GM18511 (cell line): ENCODE results near the gene DPY19L1.
A peak's percentile ranks its signal among the peaks of the same experiment; 100 is the strongest.
"Not testable (repeated sequence)": the region's sequence is repeated elsewhere in the genome, so short reads cannot be mapped to it uniquely, and the experiment has no call there.

Experiments
- ATAC-seq: cut with Tn5 transposase; IDR thresholded peaks from one replicate; pipeline ENCODE4 v1.9.1; 2021; ENCODE audit warnings: mild to moderate bottlenecking, moderate library complexity; ENCODE audit not compliant: unreplicated experiment

Gene DPY19L1

DNA sequence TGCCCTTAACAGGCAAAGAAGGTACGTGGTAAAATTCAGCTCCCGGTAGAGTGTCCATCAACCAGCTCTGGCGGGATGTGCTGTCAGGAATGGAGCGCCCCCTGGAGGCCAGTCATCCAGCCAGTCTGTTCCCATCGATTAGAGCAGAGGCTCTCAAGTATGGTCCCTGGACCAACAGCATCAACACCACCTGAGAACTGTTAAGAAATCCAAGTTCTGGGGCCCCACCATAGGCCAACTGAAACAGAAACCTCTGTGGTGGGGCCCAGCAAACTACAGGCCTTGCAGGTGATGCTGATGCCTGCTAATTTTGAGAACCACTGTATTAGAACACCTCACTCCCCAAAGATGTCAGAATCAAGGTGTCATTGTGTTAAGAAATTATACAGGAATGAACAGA, 109.2 kb downstream of the DPY19L1 start:
- ATAC-seq, result peak; percentile 79

DNA sequence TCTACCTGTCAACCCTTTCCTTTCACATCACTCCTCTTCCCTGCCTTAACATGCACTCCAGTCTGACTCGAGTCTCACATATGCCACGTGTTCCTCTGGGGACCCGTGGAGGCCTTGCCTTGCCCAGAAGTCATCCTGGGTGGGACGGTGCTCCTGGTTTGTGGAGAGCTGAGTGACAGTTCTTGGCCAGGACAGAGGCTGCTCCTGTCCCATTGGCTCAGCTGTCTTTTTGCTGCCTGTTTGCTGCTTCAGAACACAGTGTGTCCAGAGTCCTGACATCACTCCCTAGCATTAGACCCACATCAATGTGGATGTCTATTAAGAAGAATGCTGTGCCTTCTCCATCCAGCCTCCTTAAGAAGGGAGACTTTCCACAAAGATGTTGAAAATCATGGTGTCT, 116.8 kb downstream of the DPY19L1 start:
- ATAC-seq, result not testable (repeated sequence)

DNA sequence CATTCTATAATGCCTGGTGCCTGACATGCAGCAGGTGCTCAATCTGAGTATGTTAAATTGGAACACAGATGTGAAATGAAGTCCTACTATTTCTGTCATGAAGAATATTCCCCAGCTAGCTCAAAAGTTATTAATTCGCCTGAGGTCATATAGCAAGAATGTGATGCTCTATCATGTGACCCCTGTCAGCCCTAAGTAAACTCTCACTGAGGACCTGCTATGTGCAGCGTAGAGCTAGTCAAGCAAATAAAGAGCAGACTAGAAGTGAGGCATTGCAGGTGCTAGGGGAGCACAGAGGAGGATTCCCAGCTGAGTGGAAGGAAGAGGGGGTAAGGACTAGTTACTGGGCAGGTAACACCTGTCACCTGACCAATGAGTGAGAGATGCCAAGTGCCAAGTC, 118.2 kb downstream of the DPY19L1 start:
- not testable (repeated sequence) for ATAC-seq

DNA sequence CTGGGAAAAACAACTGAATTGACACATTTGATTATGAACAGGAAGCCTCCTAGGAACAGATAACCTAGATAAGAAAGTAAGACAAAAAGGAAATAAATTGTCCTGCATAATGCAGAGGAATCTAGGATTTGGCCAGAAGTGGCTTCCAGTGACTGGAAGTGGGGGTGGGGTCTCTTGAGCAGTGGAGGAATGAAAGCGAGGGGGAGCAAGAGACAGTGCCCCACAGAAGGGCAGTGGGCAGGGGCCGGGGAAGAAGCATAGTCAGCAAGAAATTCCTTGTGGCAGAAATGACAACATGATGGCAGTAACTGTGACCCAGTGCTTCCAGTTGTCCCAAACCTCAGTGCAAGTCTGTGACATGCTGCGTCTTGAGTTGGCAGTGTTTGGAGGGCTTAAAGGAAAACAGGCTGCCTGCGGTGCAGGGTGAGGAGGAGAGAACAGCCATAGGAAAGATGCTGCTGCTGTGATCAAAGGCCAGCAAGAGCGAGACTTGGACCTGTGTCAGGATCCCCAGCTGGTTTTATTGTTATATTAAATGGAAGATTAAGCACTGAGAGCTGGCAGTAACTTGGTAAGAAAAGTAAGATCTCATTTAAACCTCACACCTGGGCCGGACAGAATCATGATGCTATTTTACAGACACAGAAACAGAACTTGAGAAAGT, 119.0 kb downstream of the DPY19L1 start:
- not testable (repeated sequence) for ATAC-seq

DNA sequence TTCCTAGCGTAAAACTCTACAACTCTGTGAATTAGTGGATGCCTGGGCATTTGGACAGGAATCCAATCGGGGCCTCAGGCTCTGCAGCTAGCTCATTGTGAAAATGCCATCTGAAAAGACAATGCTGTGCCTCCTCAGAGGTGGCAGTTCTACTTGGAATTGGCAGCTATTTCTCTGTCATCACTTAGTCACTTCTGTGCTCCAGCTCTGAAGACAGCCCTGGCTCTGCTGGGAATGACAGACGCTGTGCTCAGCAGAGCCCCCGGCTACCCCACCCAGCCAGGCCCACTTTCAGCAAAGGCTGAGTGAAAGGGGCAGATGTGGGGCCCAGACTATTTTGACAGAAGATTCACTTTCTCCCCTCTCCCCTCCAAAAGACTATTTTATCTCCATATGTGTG, 119.8 kb downstream of the DPY19L1 start:
- not testable (repeated sequence) for ATAC-seq

DNA sequence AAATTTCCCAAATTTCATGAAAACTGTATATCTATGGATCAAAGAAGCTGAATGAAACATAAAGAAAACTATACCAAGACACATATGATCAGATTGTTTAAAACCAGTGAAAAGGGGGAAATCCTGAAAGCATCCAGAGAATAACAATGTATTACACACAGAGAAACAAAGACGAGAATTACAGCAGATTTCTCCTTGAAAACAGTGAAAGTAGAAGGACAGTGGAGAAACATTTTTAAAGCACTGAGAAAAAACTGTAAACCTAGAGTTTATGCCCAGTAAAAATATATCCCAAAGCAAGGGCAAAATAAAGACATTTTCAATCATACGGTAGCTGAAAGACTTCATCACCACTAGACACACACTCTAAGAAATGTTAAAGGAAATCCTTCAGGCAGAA, 121.0 kb downstream of the DPY19L1 start:
- no peak for ATAC-seq

DNA sequence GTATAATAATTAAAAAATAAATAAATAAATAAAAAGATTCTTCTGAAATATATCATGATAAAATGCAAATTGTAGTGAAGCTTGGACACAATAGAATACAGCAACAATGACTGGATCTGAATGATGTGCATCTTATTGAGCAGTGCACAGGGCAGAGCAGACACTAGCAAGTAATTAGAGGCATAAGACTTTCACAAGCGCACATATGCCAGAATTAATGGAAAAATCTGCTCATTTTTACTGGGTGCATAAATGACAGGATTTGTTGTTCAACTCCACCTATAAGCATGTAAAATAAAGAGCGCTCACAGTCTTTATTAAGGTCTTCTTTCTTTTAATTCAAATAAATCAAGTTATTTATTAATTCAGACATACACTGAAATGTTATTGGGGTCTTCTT, 125.0 kb downstream of the DPY19L1 start:
- no peak for ATAC-seq

DNA sequence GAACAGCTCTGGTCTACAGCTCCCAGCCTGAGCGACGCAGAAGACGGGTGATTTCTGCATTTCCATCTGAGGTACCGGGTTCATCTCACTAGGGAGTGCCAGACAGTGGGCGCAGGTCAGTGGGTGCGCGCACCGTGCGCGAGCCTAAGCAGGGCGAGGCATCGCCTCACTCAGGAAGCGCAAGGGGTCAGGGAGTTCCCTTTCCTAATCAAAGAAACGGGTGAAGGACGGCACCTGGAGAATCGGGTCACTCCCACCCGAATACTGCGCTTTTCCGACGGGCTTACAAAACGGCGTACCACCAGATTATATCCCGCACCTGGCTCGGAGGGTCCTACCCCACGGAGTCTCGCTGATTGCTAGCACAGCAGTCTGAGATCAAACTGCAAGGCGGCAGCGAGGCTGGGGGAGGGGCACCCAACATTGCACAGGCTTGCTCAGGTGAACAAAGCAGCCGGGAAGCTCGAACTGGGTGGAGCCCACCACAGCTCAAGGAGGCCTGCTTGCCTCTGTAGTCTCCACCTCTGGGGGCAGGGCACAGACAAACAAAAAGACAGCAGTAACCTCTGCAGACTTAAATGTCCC, 130.9 kb downstream of the DPY19L1 start:
- ATAC-seq, result not testable (repeated sequence)

DNA sequence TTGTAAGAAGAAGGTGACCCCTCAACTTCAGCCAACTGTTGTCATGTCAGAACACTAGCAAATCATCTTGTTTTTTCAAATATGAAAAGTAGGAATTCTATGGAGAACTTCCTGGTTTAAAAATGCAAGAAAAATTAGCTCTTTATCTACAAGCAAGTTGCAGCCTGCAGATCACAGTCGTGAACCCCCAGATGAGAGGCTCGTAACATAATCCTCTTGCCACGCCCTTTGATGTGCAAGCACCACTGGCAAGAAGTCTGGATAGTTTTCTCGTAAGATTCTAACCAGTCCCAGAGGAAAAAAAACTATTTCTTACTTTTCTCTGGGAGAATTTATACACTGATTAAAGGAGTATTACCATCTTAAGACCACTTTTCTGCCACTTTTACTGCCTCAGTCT, 132.3 kb downstream of the DPY19L1 start:
- no peak for ATAC-seq

DNA sequence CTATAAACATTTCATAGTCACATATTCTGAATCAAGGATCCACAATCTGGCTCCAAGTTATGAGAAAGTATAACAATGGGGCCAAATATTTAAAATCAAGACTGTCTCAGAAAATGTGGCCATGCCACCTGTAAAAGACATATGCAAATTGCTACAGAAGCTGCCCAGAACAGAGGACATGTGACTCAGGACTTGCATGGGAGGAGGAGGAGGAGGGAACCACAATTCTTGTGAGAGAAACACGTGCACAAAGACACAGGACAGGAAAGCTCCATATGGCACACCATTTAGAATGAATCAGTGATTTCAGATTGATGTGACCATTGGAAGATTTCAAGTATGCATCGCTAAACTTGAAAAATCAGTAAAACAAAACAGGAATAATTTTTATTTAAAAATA, 133.4 kb downstream of the DPY19L1 start:
- ATAC-seq, result not testable (repeated sequence)

DNA sequence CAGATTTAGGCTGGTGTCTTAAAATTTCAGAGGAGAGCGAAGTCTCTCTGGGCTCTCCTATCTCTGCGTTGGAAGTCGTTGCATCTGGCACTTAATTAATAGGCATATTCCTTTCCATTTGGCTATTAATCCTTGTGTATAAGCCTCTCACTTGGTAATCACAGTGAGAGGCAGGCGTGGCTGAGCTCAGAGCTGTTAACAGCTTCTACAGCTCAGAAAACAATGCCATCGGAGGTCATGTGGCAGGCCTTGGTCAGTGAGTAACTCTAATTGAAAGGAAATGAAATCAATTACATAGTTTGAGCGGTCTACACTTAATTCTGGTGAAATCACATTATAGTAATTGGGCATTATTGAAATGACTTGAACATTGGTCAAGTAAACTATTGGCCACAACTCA, 135.1 kb downstream of the DPY19L1 start:
- ATAC-seq, result no peak

DNA sequence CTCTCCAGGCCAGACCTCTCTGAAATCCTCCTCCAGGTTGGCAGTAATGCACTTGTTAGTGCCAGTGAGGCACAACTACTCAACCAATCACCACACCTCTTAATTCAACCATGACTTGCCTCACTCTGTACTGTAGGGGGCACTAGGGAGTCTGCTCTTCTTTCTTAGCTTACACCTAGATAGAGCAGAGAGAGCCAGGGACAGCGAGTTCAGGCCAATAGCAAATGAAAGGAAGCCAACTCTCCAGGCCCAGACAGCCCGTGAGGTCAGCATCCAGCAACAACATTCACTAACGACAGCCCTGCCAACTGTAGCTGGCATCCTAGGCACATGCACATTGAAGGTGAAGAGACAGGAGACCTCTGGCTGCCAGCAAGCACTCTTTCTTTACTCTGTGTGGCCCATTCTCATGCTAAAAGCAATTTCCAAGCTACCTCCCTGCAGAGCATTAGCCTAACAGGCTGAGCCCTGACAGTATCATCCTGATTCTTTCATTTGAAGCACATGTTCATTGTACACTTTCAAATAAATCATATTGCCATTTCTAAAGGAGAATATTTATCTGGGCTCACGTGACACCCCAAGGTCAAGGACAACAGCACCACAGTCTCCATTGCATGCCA, 136.3 kb downstream of the DPY19L1 start:
- no peak for ATAC-seq

DNA sequence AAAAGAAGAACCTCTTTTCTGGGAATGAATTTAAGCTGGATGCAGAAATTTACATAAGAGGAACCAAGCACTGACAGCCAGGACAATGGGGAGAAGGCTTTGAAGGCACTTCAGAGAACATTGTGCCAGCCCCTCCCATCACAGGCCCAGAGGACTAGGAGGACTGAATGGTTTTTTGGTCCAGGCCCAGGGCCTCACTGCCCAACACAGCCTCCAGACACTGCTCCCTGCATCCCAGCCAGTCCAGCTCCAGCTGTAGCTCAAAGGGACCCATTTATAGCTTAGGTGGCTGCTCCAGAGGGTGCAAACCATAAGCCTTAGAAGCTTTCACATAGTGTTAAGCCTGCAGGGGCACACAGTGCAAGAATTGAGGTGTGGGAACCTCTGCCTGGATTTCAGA, 142.1 kb downstream of the DPY19L1 start:
- ATAC-seq, result no peak

DNA sequence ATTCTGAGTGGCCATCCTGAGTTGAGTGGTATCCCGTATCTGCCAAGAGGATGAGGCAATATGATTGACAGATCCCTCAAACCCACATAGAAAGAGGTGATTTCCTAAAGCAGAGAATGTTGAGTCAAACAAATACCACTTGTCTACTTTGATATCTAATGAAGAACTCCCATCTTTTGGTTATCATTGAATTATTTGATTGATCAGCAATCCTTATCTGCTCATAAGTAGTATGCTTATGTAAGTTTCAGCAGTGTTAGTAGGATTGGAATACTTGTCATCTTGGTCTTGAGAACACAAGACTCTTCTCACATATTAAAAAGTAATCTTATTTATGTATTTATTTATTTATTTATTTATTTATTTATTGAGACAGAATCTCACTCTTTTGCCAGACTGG, 147.3 kb downstream of the DPY19L1 start:
- ATAC-seq, result no peak

DNA sequence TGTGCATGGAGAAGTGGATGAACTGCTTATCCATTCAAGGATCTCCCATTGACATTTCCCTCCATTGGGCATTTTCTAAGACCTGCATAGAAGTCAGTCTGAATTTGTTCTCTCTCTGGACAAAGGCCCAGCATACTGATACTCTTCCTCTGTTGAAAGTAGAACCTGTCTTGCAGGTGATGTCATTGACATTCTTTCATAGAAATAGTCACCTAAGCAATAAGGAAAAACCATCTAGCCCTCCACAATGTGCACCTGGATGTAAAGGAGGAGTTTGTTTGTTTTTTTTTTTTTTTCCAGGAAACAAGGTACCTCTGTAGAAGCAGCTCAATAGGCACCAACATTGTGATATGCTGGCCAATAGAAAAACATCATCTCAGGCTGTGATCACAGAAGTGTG, 150.4 kb downstream of the DPY19L1 start:
- ATAC-seq, result no peak

DNA sequence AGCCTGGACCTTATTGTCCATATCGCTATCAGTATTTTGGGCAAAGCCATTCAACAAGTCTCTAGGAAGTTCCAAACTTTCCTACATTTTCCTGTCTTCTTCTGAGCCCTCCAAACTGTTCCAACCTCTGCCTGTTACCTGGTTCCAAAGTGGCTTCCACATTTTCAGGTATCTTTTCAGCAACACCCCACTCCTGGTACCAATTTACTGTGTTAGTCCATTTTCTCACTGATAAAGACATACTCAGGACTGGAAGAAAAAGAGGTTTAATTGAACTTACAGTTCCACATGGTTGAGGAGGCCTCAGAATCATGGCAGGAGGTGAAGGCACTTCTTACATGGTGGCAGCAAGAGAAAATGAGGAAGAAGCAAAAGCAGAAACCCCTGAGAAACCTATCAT, 153.4 kb downstream of the DPY19L1 start:
- ATAC-seq, result not testable (repeated sequence)

DNA sequence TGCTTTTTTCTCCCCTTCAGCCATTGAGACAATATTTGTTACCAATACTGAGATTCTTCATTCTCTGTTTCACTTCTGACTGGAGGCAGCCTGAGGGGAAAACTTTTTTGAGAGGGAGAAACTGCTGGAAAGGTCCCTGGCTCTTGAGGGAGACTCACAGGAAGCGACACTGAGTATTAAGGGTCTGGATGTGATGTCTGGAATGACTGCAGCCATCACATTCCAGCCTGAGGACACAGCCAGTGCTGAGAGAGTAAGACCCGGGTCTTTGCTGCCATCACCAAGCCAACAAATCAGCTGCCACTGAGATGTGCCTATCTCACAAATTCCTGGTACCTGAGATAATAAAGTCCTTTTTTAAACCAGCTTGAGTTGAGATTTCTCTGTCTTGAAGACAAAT, 157.4 kb downstream of the DPY19L1 start:
- no peak for ATAC-seq

DNA sequence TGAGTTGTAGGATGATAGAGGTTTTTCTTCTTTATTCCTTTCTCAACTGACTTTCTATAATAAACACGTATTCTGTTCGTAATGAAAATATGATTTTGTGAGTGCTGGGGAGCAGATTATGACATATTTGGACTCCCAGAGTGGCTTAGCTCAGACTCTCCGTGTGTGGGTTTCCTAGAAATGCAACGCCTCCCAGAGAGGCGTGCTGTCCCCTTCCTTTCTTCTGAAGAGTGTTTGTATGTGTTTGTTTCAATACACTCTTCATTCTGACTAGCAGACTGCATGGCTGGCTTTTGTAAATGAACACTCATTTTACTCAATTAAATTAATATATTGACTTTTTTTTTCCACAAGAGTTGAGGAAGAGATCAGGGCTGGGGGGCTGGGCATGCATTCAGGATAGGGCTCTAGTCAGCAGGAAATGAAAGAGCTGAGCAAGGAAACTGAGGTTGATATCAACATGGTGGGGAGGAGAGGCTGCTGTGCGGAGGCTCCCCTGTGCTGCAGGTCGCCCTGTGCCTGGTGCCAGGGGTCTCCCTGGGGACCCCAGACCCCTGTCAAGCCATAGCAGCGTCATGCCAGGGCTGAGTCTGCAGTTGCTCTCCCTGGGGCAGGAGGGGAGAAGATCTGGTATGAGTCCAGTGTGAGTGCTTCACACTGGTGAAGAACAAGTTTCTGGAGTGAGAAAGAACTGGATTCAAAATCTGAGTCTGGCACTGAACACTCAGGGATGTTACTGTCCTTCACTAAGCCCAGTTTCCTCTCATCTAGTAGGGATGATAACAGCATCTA, 158.1 kb downstream of the DPY19L1 start:
- ATAC-seq, result not testable (repeated sequence)
